HEK293T (cell line): ENCODE results near the gene KPNA1.

Source experiments
- FOXM1 ChIP-seq: fragments of 450-650 bp; IDR thresholded peaks from 2 replicates; pipeline ENCODE4 v1.6.1; 2017; ENCODE audit warnings: mild to moderate bottlenecking, borderline replicate concordance
- ZNF384 ChIP-seq: fragments of 450-650 bp; IDR thresholded peaks from 2 replicates; pipeline ENCODE4 v1.6.1; 2016

DNA sequence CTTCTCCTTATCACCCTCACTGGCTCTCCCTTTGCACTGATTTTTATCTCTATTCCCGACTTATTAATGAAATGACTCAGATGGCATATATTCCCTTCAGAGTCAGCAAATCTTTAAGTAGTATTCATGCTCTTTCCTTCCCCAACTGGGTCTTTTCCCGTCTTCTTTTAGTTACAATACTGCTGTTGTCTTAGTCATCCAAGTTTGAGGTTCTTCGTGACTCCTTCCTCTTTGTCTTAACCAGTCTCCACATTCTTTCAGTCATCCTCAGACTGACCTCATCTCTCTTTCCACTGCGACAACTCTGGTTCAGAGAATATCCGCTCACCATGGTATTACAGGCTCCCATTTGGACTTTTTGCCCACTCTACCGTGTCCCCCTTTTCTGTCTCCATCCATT, 111.2 kb downstream of the KPNA1 start:
- TF ChIP-seq FOXM1: no peak
- no peak for TF ChIP-seq ZNF384
